Mesenchymal stem cell (in vitro differentiated cells and primary cell): ENCODE results near the gene KIF2A.

Experiments used
- DNase-seq: peaks from one replicate; pipeline ENCODE4 v3.0.0-alpha.2; 2013
- H2AFZ ChIP-seq: one replicate; pipeline ENCODE4 v1.6.1; 2013; ENCODE audit warnings: low read depth, mild to moderate bottlenecking, control low read depth, inconsistent platforms, low read length, moderate library complexity
- H2AK5ac ChIP-seq: 2 replicates; pipeline ENCODE4 v1.6.1; 2013; ENCODE audit warnings: low read length, moderate library complexity, mild to moderate bottlenecking, inconsistent platforms; ENCODE audit not compliant: severe bottlenecking
- H2BK120ac ChIP-seq: one replicate; pipeline ENCODE4 v1.6.1; 2013; ENCODE audit warnings: low read depth, mild to moderate bottlenecking, inconsistent platforms, low read length, moderate library complexity
- H2BK12ac ChIP-seq, 2 experiments: one replicate each; pipeline ENCODE4 v1.6.1; 2013; ENCODE audit warnings: inconsistent platforms in 2 of 2, low read length in 2 of 2, mild to moderate bottlenecking in 2 of 2, moderate library complexity in 2 of 2, control low read depth in 1 of 2
- H2BK15ac ChIP-seq: one replicate; pipeline ENCODE4 v1.6.1; 2013; ENCODE audit warnings: mild to moderate bottlenecking, low read depth, inconsistent platforms; ENCODE audit not compliant: poor library complexity, severe bottlenecking
- H2BK5ac ChIP-seq: 2 replicates; pipeline ENCODE4 v1.6.1; 2013; ENCODE audit warnings: low read depth, mild to moderate bottlenecking, low read length, control low read depth, inconsistent platforms; ENCODE audit not compliant: poor library complexity, severe bottlenecking
- H3K14ac ChIP-seq, 2 experiments: one replicate each; pipeline ENCODE4 v1.6.1; 2013; ENCODE audit warnings: inconsistent platforms in 2 of 2, low read length in 2 of 2, control low read depth in 1 of 2, mild to moderate bottlenecking in 1 of 2, moderate library complexity in 1 of 2
- H3K18ac ChIP-seq, 2 experiments: one replicate each; pipeline ENCODE4 v1.6.1; 2013; ENCODE audit warnings: inconsistent platforms in 2 of 2, low read length in 2 of 2, control low read depth in 1 of 2, low read depth in 1 of 2, mild to moderate bottlenecking in 1 of 2
- H3K23ac ChIP-seq, 2 experiments: one replicate each; pipeline ENCODE4 v1.6.1; 2013; ENCODE audit warnings: inconsistent platforms in 2 of 2, low read length in 2 of 2, mild to moderate bottlenecking in 2 of 2, moderate library complexity in 2 of 2, control low read depth in 1 of 2
- H3K27ac ChIP-seq: 2 replicates; pipeline ENCODE4 v1.5.1; 2013; ENCODE audit warnings: mild to moderate bottlenecking, moderate library complexity, low read length, control low read depth, inconsistent platforms; ENCODE audit not compliant: poor library complexity, severe bottlenecking
- H3K27me3 ChIP-seq, 2 experiments: 2 replicates each; pipeline versions ENCODE4 v1.6.1 to v1.7.0; 2013; ENCODE audit warnings: low read length in 2 of 2, mild to moderate bottlenecking in 2 of 2, moderate library complexity in 2 of 2, control low read depth in 1 of 2, inconsistent platforms in 1 of 2; ENCODE audit not compliant: control insufficient read depth in 1 of 2, insufficient read depth in 1 of 2
- H3K36me3 ChIP-seq, 2 experiments: 2 replicates each; pipeline versions ENCODE4 v1.6.1 to v1.7.0; 2013; ENCODE audit warnings: low read length in 2 of 2, control low read depth in 1 of 2, inconsistent platforms in 1 of 2, low read depth in 1 of 2, mild to moderate bottlenecking in 1 of 2; ENCODE audit not compliant: insufficient read depth in 2 of 2, control insufficient read depth in 1 of 2
- H3K4ac ChIP-seq, 2 experiments: one replicate each; pipeline ENCODE4 v1.6.1; 2013; ENCODE audit warnings: inconsistent platforms in 2 of 2, low read length in 2 of 2, mild to moderate bottlenecking in 2 of 2, moderate library complexity in 2 of 2, control low read depth in 1 of 2, low read depth in 1 of 2
- H3K4me1 ChIP-seq: 2 replicates; pipeline ENCODE4 v1.6.1; 2013; ENCODE audit warnings: low read depth, low read length, control low read depth; ENCODE audit not compliant: control insufficient read depth, insufficient read depth
- H3K4me2 ChIP-seq: 2 replicates; pipeline ENCODE4 v1.6.1; 2013; ENCODE audit warnings: low read length, mild to moderate bottlenecking, inconsistent platforms; ENCODE audit not compliant: poor library complexity, severe bottlenecking
- H3K4me3 ChIP-seq, 2 experiments: 2 replicates each; pipeline versions ENCODE4 v1.5.1 to v1.7.0; 2013; ENCODE audit warnings: low read length in 2 of 2, mild to moderate bottlenecking in 2 of 2, control low read depth in 1 of 2, low read depth in 1 of 2; ENCODE audit not compliant: insufficient read depth in 1 of 2
- H3K79me1 ChIP-seq: replicated peaks from 2 replicates; pipeline ENCODE4 v1.6.1; 2013; ENCODE audit warnings: mild to moderate bottlenecking, control low read depth, low read length, inconsistent platforms; ENCODE audit not compliant: poor library complexity, severe bottlenecking
- H3K9ac ChIP-seq: 2 replicates; pipeline ENCODE4 v1.7.0; 2013; ENCODE audit warnings: mild to moderate bottlenecking, low read length, moderate library complexity
- H3K9me3 ChIP-seq: 2 replicates; pipeline ENCODE4 v1.7.0; 2013; ENCODE audit warnings: mild to moderate bottlenecking, low read length; ENCODE audit not compliant: control insufficient read depth
- H4K8ac ChIP-seq: one replicate; pipeline ENCODE4 v1.6.1; 2013; ENCODE audit warnings: inconsistent platforms, mild to moderate bottlenecking, low read length, moderate library complexity
- H4K91ac ChIP-seq: one replicate; pipeline ENCODE4 v1.6.1; 2013; ENCODE audit warnings: mild to moderate bottlenecking, low read length, inconsistent platforms
- WGBS: methylation state at CpG from one replicate; pipeline ENCODE4 v1.1.7; 2013; ENCODE audit warnings: mixed read lengths; 5-methylcytosine and 5-hydroxymethylcytosine counted together

Gene KIF2A

DNA sequence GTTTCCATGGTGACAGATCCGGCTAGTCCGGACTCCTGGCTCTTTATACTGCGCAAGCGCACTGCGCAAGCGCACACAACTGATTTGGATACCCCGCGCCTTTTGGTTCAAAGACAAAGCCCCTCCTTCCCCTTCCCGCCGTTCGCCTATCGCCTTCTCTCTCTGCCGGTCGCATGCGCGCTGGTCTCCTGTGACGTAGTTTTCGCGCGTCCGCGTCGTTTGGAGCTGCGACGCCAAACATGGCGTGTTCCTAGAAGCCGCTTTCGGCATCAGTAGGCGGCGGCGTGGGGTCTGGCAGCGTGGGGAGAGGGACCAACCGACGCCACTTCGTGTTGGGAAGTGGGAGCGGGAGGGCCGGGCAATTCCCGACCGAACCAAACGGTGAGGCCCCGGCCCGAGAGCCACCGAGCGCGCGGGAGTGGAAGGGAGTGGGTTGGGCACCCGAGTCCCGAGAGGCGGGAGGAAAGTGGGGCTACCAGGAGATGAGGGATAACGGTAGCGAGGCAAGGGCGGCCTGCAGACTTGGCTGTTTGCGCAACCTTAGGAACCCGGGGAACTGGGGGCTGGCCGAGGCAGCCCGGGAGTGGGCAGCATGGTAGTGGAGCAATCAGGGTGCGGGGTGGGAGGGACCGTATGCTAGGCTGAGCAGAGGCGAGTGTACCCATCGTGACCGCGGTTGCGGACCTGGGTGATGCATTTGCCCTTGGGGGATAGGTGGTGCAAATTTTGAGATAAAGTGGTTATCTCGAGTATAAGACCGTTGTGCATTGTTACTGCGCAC, 106.7 kb downstream of the KIF2A start, which contains the start of gene IPO11:
TSS of gene IPO11 (plus strand) at position 215 of the 781 bp plus-strand sequence. CDS start 24,517 bp downstream, outside the sequence.
- peak within 1 kb of the TSS; percentile 76 to 98 for H3K4me3 ChIP-seq
- H3K4me2 ChIP-seq = peak within 1 kb of the TSS; percentile 96
- no peaks in the 10 kb centered on the region for H3K27me3 ChIP-seq
- H2BK120ac ChIP-seq = peak within 1 kb of the TSS; percentile 52
- H2BK5ac ChIP-seq = no peak within 1 kb of the TSS
- no peaks in the 10 kb centered on the region for H3K36me3 ChIP-seq
- no peak within 1 kb of the TSS for H2BK15ac ChIP-seq
- H2AK5ac ChIP-seq = no peak within 1 kb of the TSS
- H3K4me1 ChIP-seq = peaks cover 2% of the 10 kb centered on the region
- H3K14ac ChIP-seq = no peak within 1 kb of the TSS
- peak within 1 kb of the TSS; percentile 93 for H3K9ac ChIP-seq
- H4K91ac ChIP-seq = peak within 1 kb of the TSS; percentile 64
- H2BK12ac ChIP-seq = no peak within 1 kb of the TSS
- DNase-seq = peak; percentile 99
- under 1% methylated on average over 64 of the region's 66 CpGs for WGBS
- H3K9me3 ChIP-seq = no peaks in the 10 kb centered on the region
- H2AFZ ChIP-seq = peak within 1 kb of the TSS; percentile 66
- H3K79me1 ChIP-seq = peaks cover 3% of the 10 kb centered on the region
- H3K23ac ChIP-seq = no peak within 1 kb of the TSS
- H3K4ac ChIP-seq = peak within 1 kb of the TSS in 1 of 2 experiments; percentile 61
- peak within 1 kb of the TSS; percentile 92 for H4K8ac ChIP-seq
- no peak within 1 kb of the TSS for H3K27ac ChIP-seq
- H3K18ac ChIP-seq = peak within 1 kb of the TSS in 1 of 2 experiments; percentile 69

GRCh38 chr5:62413711-62414110, 107.7 kb downstream of the KIF2A start:
- H2BK120ac ChIP-seq = no peak overlapping the region
- H3K4me2 ChIP-seq = peak overlapping the region; percentile 96
- H3K14ac ChIP-seq = no peak overlapping the region
- H3K4me3 ChIP-seq = peak overlapping the region in 1 of 2 experiments; percentile 98
- H3K27me3 ChIP-seq = no peaks in the 10 kb centered on the region
- H3K23ac ChIP-seq = no peak overlapping the region
- H3K36me3 ChIP-seq = peaks cover 0 to 2% of the 10 kb centered on the region in 2 experiments
- H3K79me1 ChIP-seq = peaks cover 8% of the 10 kb centered on the region
- H3K4me1 ChIP-seq = peaks cover 2% of the 10 kb centered on the region
- no peak overlapping the region for H3K4ac ChIP-seq
- H2BK12ac ChIP-seq = no peak overlapping the region
- H3K9ac ChIP-seq = peak overlapping the region; percentile 93
- no peak for DNase-seq
- H2AK5ac ChIP-seq = no peak overlapping the region
- H2BK5ac ChIP-seq = no peak overlapping the region
- H4K8ac ChIP-seq = no peak overlapping the region
- H2AFZ ChIP-seq = no peak overlapping the region
- H2BK15ac ChIP-seq = no peak overlapping the region
- 86% methylated on average over 1 of the region's 3 CpGs for WGBS
- H3K9me3 ChIP-seq = no peaks in the 10 kb centered on the region
- no peak overlapping the region for H3K27ac ChIP-seq
- H3K18ac ChIP-seq = no peak overlapping the region
- no peak overlapping the region for H4K91ac ChIP-seq

DNA sequence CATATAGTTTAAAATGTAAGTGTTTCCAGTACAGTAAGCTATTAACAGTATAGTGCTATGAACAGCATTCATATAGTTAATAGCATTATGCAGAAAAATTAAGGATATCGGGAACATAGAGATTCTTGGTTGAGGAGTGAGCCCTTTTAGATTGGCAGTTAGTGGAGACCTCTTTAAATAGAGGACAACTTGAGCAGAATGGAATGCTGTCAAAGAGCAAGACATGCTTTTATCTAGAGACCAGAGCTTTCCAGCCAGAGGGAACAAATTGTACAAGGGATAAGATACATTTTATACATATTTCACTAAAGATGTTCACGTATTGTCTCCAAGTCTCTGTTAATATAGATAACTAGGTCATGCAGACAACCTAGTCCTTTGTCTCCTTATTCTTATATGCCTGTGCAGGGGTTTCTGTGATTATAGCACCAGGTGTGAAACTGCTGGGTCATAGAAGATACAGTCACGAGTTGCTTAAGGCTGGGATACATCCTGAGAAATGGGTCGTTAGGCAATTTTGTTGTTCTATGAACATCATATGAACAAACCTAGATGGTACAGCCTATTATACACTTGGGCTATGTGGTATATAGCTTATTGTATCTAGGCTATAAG, 112.6 kb downstream of the KIF2A start:
- Histone ChIP-seq H3K36me3 (peaks cover 0 to 2% of the 10 kb centered on the region in 2 experiments), H3K9ac (no peak overlapping the region), H3K18ac (no peak overlapping the region), H4K8ac (no peak overlapping the region), H3K79me1 (peaks cover 21% of the 10 kb centered on the region), H3K23ac (no peak overlapping the region), H3K9me3 (no peaks in the 10 kb centered on the region), H2BK120ac (no peak overlapping the region), H3K27ac (no peak overlapping the region), H3K14ac (no peak overlapping the region), H2BK15ac (no peak overlapping the region), H2BK5ac (no peak overlapping the region), H4K91ac (no peak overlapping the region), H3K4me2 (no peak overlapping the region), H3K4me1 (no peaks in the 10 kb centered on the region), H2AK5ac (no peak overlapping the region), H3K27me3 (no peaks in the 10 kb centered on the region), H3K4ac (no peak overlapping the region), H2BK12ac (no peak overlapping the region), H3K4me3 (no peak overlapping the region), H2AFZ (no peak overlapping the region)
- 100% methylated on average over 2 of the region's 4 CpGs for WGBS
- DNase-seq = no peak

GRCh38 chr5:62419609-62420008, 113.6 kb downstream of the KIF2A start:
- no peak overlapping the region for H2BK15ac ChIP-seq
- H4K91ac ChIP-seq = no peak overlapping the region
- H3K4me1 ChIP-seq = no peaks in the 10 kb centered on the region
- no peak overlapping the region for H3K4me2 ChIP-seq
- no peak overlapping the region for H2BK5ac ChIP-seq
- no peaks in the 10 kb centered on the region for H3K9me3 ChIP-seq
- no peak overlapping the region for H2BK12ac ChIP-seq
- H3K4ac ChIP-seq = no peak overlapping the region
- no peak overlapping the region for H4K8ac ChIP-seq
- H3K23ac ChIP-seq = no peak overlapping the region
- no peak overlapping the region for H2AK5ac ChIP-seq
- H3K9ac ChIP-seq = no peak overlapping the region
- no peak overlapping the region for H3K14ac ChIP-seq
- no peak overlapping the region for H2AFZ ChIP-seq
- H3K27ac ChIP-seq = no peak overlapping the region
- 99% methylated on average over 3 of the region's 3 CpGs for WGBS
- H3K79me1 ChIP-seq = peaks cover 21% of the 10 kb centered on the region
- DNase-seq = no peak
- peaks cover 0 to 2% of the 10 kb centered on the region in 2 experiments for H3K36me3 ChIP-seq
- H3K18ac ChIP-seq = no peak overlapping the region
- no peaks in the 10 kb centered on the region for H3K27me3 ChIP-seq
- H2BK120ac ChIP-seq = no peak overlapping the region
- H3K4me3 ChIP-seq = no peak overlapping the region
